Tibial nerve (tissue), 4 donors: Measurements from ENCODE around the gene MFRP. TPM values are rescaled to one million over a fixed set of nuclear protein-coding genes. Genes with fewer than 3 reads are reported as not detected.

Experiments used
- DNase-seq, 2 donors: peaks; one replicate each; pipeline ENCODE4 v3.0.0-alpha.2; 2019; ENCODE audit warnings: low spot score in 2 of 2
- H3K27ac ChIP-seq, 4 donors: fragments of 200-600 bp; sonication (generic) in 3 of 4; one replicate each; pipeline ENCODE4 v1.5.1; 2017 to 2019; ENCODE audit warnings: mild to moderate bottlenecking in 1 of 4
- H3K27me3 ChIP-seq, 2 donors: fragments of 200-600 bp; sonication (generic) in 1 of 2; one replicate each; pipeline versions ENCODE4 v1.5.1 to v1.6.0; 2017 to 2019
- H3K36me3 ChIP-seq, 3 donors: fragments of 200-600 bp; sonication (generic); one replicate each; pipeline ENCODE4 v1.5.1; 2018 to 2019
- H3K4me1 ChIP-seq, 4 donors: fragments of 200-600 bp; sonication (generic) in 3 of 4; one replicate each; pipeline ENCODE4 v1.5.1; 2017 to 2019
- H3K4me3 ChIP-seq, 4 donors: fragments of 200-600 bp; sonication (generic) in 3 of 4; one replicate each; pipeline ENCODE4 v1.5.1; 2017 to 2019; ENCODE audit warnings: mild to moderate bottlenecking in 1 of 4, moderate library complexity in 1 of 4
- H3K9me3 ChIP-seq, 4 donors: fragments of 200-600 bp; sonication (generic) in 3 of 4; one replicate each; pipeline ENCODE4 v1.5.1; 2017 to 2019
- CTCF ChIP-seq, 5 experiments: fragments of 200-600 bp in 3 of 5; fragments of 450-650 bp in 2 of 5; sonication (generic) in 3 of 5; IDR thresholded peaks; one replicate each; pipeline ENCODE4 v1.5.1; 2016 to 2019; ENCODE audit warnings: antibody characterized with exemption in 5 of 5, mild to moderate bottlenecking in 3 of 5, moderate library complexity in 2 of 5
- EP300 ChIP-seq, 2 donors: sonication (generic); formaldehyde crosslinking; IDR thresholded peaks; one replicate each; pipeline ENCODE4 v1.6.1; 2017; ENCODE audit warnings: antibody characterized with exemption in 2 of 2, mild to moderate bottlenecking in 1 of 2
- POLR2A ChIP-seq, 2 donors: fragments of 450-650 bp; IDR thresholded peaks; one replicate each; pipeline ENCODE4 v1.6.1; 2017; ENCODE audit warnings: antibody characterized with exemption in 2 of 2, mild to moderate bottlenecking in 2 of 2, moderate library complexity in 2 of 2
- WGBS, 2 donors: methylation state at CpG; one replicate each; pipeline ENCODE4 v1.1.5; 2018; 5-methylcytosine and 5-hydroxymethylcytosine counted together
- total RNA-seq, 4 donors: library from RNA; depleted of rRNA; stranded (reverse); fragments of >200 nt; gene quantifications; one replicate each; pipeline ENCODE4 v1.1.0, GENCODE V29; 2016

The MFRP gene
- total RNA-seq, 4 donors from 2014 or later: 0.44 TPM; not detected in 3

GRCh38 chr11:119375337-119376196, 29.1 kb upstream of the MFRP start:
- H3K36me3 ChIP-seq: no peaks in the 10 kb centered on the region
- DNase-seq: peak; percentile 63 to 66
- H3K4me3 ChIP-seq: peak overlapping the region in 3 of 4 donors; percentile 3 to 36 (median 16)
- H3K27ac ChIP-seq: peak overlapping the region; percentile 82 to 97 (median 94)
- no peaks in the 10 kb centered on the region for H3K9me3 ChIP-seq
- peaks cover 0 to 76% (median 40%) of the 10 kb centered on the region in 4 donors for H3K4me1 ChIP-seq
- TF ChIP-seq CTCF (IDR thresholded peaks at IDR 0.05): peak in 1 of 5 experiments; percentile 11
- TF ChIP-seq EP300 (IDR thresholded peaks at IDR 0.05): peak; percentile 71 to 77
- peak in 1 of 2 donors; percentile 33 for TF ChIP-seq POLR2A (IDR thresholded peaks at IDR 0.05)
- H3K27me3 ChIP-seq: no peaks in the 10 kb centered on the region
- WGBS, 2 donors: 21 to 35% methylated on average over 12 to 14 of the region's 14 CpGs

GRCh38 chr11:119374632-119375336, 28.3 kb upstream of the MFRP start:
- no peak overlapping the region for H3K4me3 ChIP-seq
- H3K27me3 ChIP-seq: no peaks in the 10 kb centered on the region
- 34 to 42% methylated on average over 9 to 11 of the region's 11 CpGs for whole genome bisulfite sequencing, 2 donors
- no peaks in the 10 kb centered on the region for H3K36me3 ChIP-seq
- H3K9me3 ChIP-seq: no peaks in the 10 kb centered on the region
- TF ChIP-seq POLR2A (IDR thresholded peaks at IDR 0.05): no peak
- no peak for TF ChIP-seq EP300 (IDR thresholded peaks at IDR 0.05)
- TF ChIP-seq CTCF (IDR thresholded peaks at IDR 0.05): no peak
- H3K4me1 ChIP-seq: peaks cover 0 to 79% (median 45%) of the 10 kb centered on the region in 4 donors
- no peak for DNase-seq
- peak overlapping the region; percentile 82 to 97 (median 94) for H3K27ac ChIP-seq

DNA sequence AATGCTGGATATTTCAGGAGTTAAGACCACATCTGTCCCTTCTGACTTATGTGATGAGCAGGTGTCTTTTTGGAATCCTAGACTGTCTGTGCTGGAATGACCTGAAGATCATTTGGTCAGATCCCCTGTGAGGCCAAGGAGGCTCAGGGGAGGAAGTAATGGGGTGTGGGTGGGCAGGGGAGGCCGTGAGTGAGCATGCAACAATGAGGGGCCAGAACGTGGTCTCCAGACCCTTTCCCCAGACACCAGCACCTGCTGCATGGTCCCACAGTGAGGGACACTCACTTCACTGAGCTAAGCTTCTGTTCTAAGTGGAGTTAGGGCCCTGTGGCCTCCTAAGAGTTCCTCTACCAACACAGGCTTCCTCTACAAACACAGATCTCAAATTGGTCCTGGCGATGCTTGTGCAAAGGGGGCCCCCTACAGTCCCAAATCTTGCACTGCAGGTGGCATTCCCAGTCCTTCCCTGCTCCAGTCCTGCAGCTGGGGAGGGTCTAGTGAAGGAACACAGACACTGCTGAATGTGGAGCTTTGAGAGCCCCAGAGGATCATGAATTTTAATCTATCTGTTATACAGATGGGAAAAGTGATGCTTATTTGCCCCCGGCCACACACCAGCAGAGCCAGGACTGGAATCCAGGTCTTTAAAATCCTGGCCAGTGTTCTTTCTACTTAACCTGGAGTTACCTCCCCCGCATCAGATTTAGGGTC, 27.6 kb upstream of the MFRP start:
- Histone ChIP-seq H3K27ac (peak overlapping the region; percentile 82 to 97 (median 94)), H3K4me3 (no peak overlapping the region), H3K9me3 (no peaks in the 10 kb centered on the region), H3K4me1 (peaks cover 0 to 86% (median 48%) of the 10 kb centered on the region in 4 donors), H3K27me3 (no peaks in the 10 kb centered on the region), H3K36me3 (no peaks in the 10 kb centered on the region)
- DNase-seq: peak; percentile 52 to 83
- 31 to 40% methylated on average over 5 of the region's 5 CpGs for WGBS, 2 donors
- peak; percentile 71 to 89 (median 87) for TF ChIP-seq CTCF (IDR thresholded peaks at IDR 0.05)
- no peak for TF ChIP-seq POLR2A (IDR thresholded peaks at IDR 0.05)
- peak in 1 of 2 donors; percentile 46 for TF ChIP-seq EP300 (IDR thresholded peaks at IDR 0.05)

GRCh38 chr11:119373059-119373920, 26.8 kb upstream of the MFRP start:
- Histone ChIP-seq H3K36me3 (no peaks in the 10 kb centered on the region), H3K27ac (peak overlapping the region in 2 of 4 donors; percentile 96 to 97)
- 68 to 72% methylated on average over 22 of the region's 23 CpGs for WGBS, 2 donors

More at GRCh38 chr11:119373059-119373920, 26.8 kb upstream of the MFRP start:
- no peak for TF ChIP-seq CTCF (IDR thresholded peaks at IDR 0.05)
- no peak for TF ChIP-seq EP300 (IDR thresholded peaks at IDR 0.05)
- TF ChIP-seq POLR2A (IDR thresholded peaks at IDR 0.05): no peak
- H3K27me3 ChIP-seq: no peaks in the 10 kb centered on the region
- H3K9me3 ChIP-seq: no peaks in the 10 kb centered on the region
- H3K4me1 ChIP-seq: peaks cover 0 to 93% (median 55%) of the 10 kb centered on the region in 4 donors
- H3K4me3 ChIP-seq: no peak overlapping the region
- no peak for DNase-seq
